Stimulated activated memory B cell treated with anti-CD40 and anti-IgM and Interleukin-4, amounts not matched to agents 10 μg/mL and 1 μg/mL and 100 μg/mL, for 72 hours (primary cell): ENCODE data around the gene RAD52.

ENCODE experiments used
- ATAC-seq: fragments of 150-1000 bp; cut with Tn5 transposase; 2 replicates; pipeline ENCODE4 v1.10.0; 2021
- H3K27ac Mint-ChIP-seq: one replicate; pipeline ENCODE4 v1.8.0; 2022; ENCODE audit warnings: mild to moderate bottlenecking, mixed read lengths
- H3K27me3 Mint-ChIP-seq: one replicate; pipeline ENCODE4 v1.8.0; 2022; ENCODE audit warnings: mixed read lengths
- H3K36me3 Mint-ChIP-seq: one replicate; pipeline ENCODE4 v1.8.0; 2022; ENCODE audit warnings: mixed read lengths
- H3K4me1 Mint-ChIP-seq: one replicate; pipeline ENCODE4 v1.8.0; 2022; ENCODE audit warnings: mixed read lengths
- H3K4me3 Mint-ChIP-seq: one replicate; pipeline ENCODE4 v1.8.0; 2022; ENCODE audit warnings: mild to moderate bottlenecking, moderate library complexity, mixed read lengths
- H3K9me3 Mint-ChIP-seq: one replicate; pipeline ENCODE4 v1.8.0; 2022; ENCODE audit warnings: mixed read lengths

RAD52 gene

DNA sequence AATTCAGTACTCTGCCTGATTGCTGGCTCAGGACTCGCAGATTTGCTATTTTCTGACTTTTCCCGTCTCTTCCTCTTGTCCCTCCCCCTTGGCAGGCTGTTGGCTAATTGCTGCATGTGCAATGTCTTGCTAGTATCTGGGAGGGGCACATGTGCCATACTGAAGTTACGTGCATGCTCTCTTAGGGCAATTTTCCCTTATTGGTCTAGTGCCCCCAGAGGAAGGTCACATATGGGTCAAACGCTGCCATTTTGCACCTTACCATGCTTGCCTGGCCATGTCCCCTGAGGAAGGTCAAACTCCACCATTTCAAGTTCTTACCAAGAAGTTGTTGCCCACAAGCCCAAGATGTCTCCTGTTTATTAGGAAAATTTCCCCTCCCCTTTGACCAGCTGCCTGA, 27.7 kb upstream of the RAD52 start:
- ATAC-seq = no peak
- no peaks in the 10 kb centered on the region for H3K36me3 Mint-ChIP-seq
- no peaks in the 10 kb centered on the region for H3K9me3 Mint-ChIP-seq
- H3K27ac Mint-ChIP-seq = no peak overlapping the region
- H3K4me1 Mint-ChIP-seq = peaks cover 7% of the 10 kb centered on the region
- no peak overlapping the region for H3K4me3 Mint-ChIP-seq
- H3K27me3 Mint-ChIP-seq = no peaks in the 10 kb centered on the region

DNA sequence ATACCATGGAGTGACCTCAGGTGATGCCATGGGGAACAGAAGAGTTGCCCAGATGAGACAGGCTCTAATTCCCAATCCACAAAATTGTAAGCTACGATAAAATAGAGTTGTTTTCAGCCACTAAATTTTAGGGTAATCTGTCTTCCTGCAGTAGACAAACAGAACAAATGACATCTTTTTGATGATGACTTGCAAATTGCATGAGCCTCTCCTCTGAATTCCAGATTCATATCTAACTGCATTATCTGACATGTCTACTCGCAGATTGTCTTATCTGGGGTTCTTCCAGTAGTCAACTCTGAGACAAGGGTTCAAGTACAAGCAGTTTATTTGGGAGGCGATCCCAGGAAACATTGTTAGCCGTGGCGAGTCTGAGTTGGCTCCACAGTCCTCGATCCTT, 27.1 kb upstream of the RAD52 start:
- Mint-ChIP-seq H3K27ac (no peak overlapping the region), H3K4me1 (peaks cover 7% of the 10 kb centered on the region), H3K27me3 (no peaks in the 10 kb centered on the region), H3K9me3 (no peaks in the 10 kb centered on the region), H3K4me3 (no peak overlapping the region), H3K36me3 (no peaks in the 10 kb centered on the region)
- ATAC-seq = no peak

DNA sequence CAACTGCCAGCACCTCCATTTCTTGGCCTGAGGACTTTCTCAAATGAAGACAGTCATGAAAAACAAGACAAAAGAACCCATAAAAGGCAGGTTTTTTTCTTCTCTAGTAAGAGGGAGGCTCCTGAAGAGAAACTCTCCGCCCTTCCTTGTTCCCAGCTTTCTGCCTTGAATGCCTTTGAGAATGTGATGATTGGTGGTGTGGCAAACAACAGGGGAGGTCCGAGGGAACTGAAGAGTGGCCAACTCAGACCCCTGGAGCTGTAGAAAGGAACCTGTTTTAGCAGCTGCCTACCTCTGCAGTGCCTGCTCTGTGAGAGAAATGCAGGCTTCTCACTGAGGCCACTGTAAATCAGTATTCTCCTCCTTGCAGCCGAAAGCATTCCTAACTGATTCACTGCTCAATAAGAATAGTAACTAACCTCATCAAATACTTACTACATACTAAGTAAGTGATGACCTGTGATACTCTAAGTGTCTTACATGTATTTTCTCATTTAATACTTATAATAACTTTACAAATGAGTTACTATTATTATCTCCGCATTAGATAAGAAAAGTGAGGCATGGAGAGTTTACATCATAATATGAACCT, 24.9 kb upstream of the RAD52 start:
- Mint-ChIP-seq H3K27ac (no peak overlapping the region), H3K27me3 (no peaks in the 10 kb centered on the region), H3K4me3 (no peak overlapping the region), H3K36me3 (no peaks in the 10 kb centered on the region), H3K9me3 (no peaks in the 10 kb centered on the region), H3K4me1 (peaks cover 7% of the 10 kb centered on the region)
- ATAC-seq = no peak

DNA sequence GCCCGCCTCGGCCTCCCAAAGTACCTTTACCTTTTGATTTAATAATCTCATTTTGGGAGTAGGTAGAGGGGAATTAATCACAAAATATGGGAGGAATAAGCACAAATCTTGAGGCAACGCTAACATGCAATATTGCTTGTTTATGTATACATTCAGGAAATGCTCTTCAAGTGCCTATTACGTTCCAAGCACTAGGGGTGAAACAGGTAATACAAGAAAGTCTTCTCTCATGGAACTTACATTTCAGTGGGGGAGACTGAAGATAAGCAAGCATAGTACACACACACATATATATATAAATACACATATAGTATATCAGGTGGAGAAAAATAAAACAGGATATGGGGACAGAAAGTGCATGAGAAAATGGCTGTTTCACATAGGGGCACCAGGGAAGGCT, 22.5 kb upstream of the RAD52 start:
- Mint-ChIP-seq H3K27me3 (no peaks in the 10 kb centered on the region), H3K9me3 (no peaks in the 10 kb centered on the region), H3K36me3 (no peaks in the 10 kb centered on the region), H3K4me1 (no peaks in the 10 kb centered on the region), H3K4me3 (no peak overlapping the region), H3K27ac (no peak overlapping the region)
- no peak for ATAC-seq

DNA sequence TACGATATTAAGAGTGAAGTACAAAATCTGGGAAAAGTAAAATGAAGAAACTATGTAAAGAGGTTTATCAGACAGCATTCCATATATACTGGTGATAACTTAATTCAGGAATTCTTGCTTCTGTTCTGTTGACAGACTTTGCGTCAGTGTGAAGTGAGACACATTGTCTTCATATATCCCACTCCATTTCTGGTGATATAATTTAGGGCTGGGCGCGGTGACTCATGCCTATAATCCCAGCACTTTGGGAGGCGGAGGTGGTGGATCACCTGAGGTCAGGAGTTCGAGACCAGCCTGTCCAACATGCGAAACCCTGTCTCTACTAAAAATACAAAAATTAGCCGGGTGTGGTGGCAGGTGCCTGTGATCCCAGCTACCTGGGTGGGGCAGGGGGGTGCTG, 20.3 kb upstream of the RAD52 start:
- H3K4me3 Mint-ChIP-seq = no peak overlapping the region
- no peak overlapping the region for H3K27ac Mint-ChIP-seq
- no peaks in the 10 kb centered on the region for H3K9me3 Mint-ChIP-seq
- ATAC-seq = no peak
- no peaks in the 10 kb centered on the region for H3K27me3 Mint-ChIP-seq
- H3K4me1 Mint-ChIP-seq = no peaks in the 10 kb centered on the region
- no peaks in the 10 kb centered on the region for H3K36me3 Mint-ChIP-seq

DNA sequence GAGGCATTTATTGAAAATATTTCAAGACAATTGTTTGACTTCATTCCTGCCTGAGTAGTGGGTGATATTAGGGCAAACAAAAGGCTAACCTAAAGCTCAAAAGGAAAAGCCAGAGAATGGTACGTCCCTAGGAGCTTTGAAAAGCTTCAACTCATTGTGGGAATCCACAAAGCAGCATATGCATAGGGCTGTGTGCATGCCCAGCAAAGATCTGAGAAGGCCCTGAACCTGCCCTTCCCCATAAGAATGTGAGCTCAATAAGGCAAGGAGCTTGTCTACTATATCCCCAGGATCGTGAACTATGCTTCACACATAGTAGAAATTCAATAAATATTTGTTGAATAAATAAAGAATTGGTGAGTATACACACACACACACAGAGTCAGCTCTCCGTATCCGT, 19.1 kb upstream of the RAD52 start:
- H3K27ac Mint-ChIP-seq = no peak overlapping the region
- H3K36me3 Mint-ChIP-seq = no peaks in the 10 kb centered on the region
- no peak overlapping the region for H3K4me3 Mint-ChIP-seq
- H3K9me3 Mint-ChIP-seq = no peaks in the 10 kb centered on the region
- no peak for ATAC-seq
- H3K27me3 Mint-ChIP-seq = no peaks in the 10 kb centered on the region
- H3K4me1 Mint-ChIP-seq = no peaks in the 10 kb centered on the region

DNA sequence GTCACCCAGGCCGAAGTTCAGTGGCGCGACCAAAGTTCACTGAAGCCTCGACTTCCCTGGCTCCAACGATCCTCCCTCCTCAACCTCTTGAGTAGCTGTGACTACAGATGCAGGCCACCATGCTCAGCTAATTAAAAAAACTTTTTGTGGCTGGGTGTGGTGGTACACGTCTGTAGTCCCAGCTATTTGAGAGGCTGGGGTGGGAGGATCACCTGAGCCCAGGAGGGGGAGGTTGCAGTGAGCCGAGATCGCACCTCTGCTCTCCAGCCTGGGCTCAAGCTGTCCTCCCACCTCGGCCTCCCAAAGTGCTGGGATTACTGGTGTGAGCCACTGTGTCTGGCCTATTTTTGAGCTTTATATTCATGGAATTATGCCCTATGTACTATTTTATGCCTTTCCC, 18.1 kb upstream of the RAD52 start:
- no peak for ATAC-seq
- Mint-ChIP-seq H3K27me3 (no peaks in the 10 kb centered on the region), H3K4me3 (no peak overlapping the region), H3K4me1 (no peaks in the 10 kb centered on the region), H3K9me3 (no peaks in the 10 kb centered on the region), H3K27ac (no peak overlapping the region), H3K36me3 (no peaks in the 10 kb centered on the region)

DNA sequence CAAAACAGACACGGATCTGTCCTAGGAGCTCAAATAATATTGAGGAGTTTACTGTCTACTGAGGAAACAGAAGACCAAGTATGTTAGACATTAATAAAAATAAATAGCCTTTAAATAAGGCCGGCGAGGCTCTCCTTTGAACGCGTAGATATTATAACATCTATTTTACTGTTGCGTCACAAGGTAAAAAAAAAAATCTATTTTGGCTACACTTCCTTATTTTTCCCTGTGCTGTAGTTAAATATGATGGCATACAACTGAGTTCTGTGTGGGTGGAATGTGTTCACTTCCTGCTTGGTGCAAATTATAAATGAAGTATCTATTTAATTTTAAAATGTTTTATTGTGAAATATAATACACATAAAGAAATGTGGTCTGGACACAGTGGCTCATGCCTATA, 17.2 kb upstream of the RAD52 start:
- H3K4me1 Mint-ChIP-seq = no peaks in the 10 kb centered on the region
- H3K27me3 Mint-ChIP-seq = no peaks in the 10 kb centered on the region
- H3K9me3 Mint-ChIP-seq = no peaks in the 10 kb centered on the region
- no peak overlapping the region for H3K27ac Mint-ChIP-seq
- H3K36me3 Mint-ChIP-seq = no peaks in the 10 kb centered on the region
- ATAC-seq = no peak
- no peak overlapping the region for H3K4me3 Mint-ChIP-seq

DNA sequence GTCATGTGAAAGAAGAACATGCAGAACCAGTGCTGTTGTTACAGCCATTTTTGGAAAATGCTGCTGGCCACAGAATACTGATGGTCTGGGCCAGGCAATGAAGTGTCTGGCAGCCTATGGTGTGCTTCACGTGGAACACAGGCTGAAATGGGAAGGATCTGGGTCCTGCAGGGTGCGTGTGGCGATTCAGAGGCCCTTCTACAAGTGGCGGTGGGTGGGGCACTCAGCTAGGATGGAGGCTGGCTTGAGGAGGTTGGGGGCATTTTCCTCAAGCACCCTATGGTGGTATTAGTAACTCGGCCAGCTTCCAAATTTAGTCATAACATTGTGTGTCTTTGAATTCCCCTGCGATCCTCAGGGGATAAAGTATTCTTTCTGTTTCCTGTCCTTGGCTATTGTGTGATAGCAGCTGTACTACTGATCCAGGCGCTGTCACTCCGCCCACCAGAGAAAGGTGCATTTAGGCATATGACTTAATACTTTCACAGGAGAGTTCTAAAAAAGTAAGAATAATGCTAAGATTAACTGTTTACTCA, 9.2 kb upstream of the RAD52 start:
- H3K27ac Mint-ChIP-seq = peak overlapping the region; percentile 62
- H3K36me3 Mint-ChIP-seq = no peaks in the 10 kb centered on the region
- peak overlapping the region; percentile 14 for H3K4me3 Mint-ChIP-seq
- H3K9me3 Mint-ChIP-seq = no peaks in the 10 kb centered on the region
- no peaks in the 10 kb centered on the region for H3K27me3 Mint-ChIP-seq
- peaks cover 18% of the 10 kb centered on the region for H3K4me1 Mint-ChIP-seq
- peak; percentile 80 for ATAC-seq

DNA sequence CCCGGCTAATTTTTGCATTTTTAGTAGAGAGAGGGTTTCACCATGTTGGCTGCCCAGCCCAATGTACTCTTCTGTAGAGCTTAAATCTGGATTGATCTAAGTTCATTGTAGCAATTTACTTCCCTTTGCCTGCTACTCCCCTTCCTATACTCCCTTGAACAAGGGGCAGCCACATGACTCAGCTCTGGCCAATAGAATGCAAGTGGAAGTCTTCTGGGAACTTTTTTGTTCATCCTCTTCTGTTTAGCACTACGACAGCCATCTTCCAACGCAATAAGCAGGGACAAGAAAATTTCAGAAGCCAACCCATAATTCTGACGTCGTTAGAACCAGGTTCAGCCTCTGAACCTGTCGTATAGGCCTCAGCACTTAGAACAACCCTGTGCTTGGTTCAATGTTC, 6.4 kb upstream of the RAD52 start:
- Mint-ChIP-seq H3K36me3 (no peaks in the 10 kb centered on the region), H3K4me1 (peaks cover 18% of the 10 kb centered on the region), H3K27ac (no peak overlapping the region), H3K9me3 (no peaks in the 10 kb centered on the region), H3K27me3 (no peaks in the 10 kb centered on the region), H3K4me3 (no peak overlapping the region)
- no peak for ATAC-seq

DNA sequence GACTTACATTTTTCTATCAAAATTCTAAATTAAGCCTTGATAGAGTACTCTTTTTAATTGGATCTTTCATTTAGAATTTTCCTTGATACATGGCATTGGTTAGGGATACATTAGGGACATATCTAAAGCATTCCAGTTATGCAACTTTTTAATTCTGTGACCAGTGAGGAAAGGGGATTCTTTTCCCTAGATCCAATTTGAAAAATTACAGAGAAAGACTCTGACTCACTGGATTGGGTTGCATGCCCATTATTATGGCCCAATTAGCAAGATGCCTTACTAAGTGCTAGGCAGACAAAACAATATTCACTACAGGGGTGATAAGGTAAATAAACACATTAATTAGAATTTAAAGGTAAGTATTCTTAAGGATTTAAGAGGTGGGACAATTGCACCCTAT, 5.2 kb upstream of the RAD52 start:
- no peaks in the 10 kb centered on the region for H3K27me3 Mint-ChIP-seq
- no peaks in the 10 kb centered on the region for H3K9me3 Mint-ChIP-seq
- H3K27ac Mint-ChIP-seq = no peak overlapping the region
- peaks cover 17% of the 10 kb centered on the region for H3K4me1 Mint-ChIP-seq
- H3K4me3 Mint-ChIP-seq = no peak overlapping the region
- H3K36me3 Mint-ChIP-seq = no peaks in the 10 kb centered on the region
- no peak for ATAC-seq

DNA sequence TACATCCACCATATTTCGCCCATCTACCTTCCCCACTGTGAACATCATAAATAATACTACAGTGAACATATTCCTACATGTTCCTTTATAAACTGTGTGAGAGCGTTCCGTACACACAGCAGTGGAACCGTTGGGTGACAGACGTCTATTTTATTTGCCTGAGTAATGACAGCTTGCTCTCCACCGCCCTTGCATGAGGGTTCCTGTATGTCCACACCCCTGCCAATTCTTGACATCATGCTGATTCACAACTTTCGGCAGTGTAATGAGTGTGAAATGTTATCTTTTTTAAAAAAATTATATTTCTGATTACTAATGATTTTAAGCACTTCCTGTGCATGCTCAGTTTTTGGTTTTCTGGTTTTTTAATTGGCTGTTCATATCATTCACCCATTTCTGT, 4.3 kb upstream of the RAD52 start:
- ATAC-seq = no peak
- H3K4me3 Mint-ChIP-seq = no peak overlapping the region
- no peaks in the 10 kb centered on the region for H3K36me3 Mint-ChIP-seq
- H3K9me3 Mint-ChIP-seq = no peaks in the 10 kb centered on the region
- H3K27ac Mint-ChIP-seq = no peak overlapping the region
- no peaks in the 10 kb centered on the region for H3K27me3 Mint-ChIP-seq
- peaks cover 11% of the 10 kb centered on the region for H3K4me1 Mint-ChIP-seq

DNA sequence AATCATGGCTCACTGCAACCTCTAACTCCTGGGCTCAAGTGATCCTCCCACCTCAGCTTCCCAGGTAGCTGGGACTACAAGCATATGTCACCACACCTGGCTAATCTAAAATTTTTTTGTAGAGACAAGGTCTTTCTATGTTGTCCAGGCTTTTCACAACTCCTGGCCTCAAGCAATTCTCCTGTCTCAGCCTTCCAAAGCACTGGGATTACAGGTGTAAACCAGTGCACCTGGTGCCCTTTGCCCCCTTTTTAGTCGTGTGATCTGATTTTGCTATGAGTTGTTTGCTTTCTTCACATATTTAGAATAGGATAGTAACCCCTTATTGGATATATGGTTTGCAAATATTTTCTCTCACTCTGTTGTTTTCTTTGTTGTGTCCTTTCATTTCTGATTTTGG, 1.7 kb upstream of the RAD52 start:
- H3K9me3 Mint-ChIP-seq = no peaks in the 10 kb centered on the region
- H3K4me1 Mint-ChIP-seq = peaks cover 21% of the 10 kb centered on the region
- H3K4me3 Mint-ChIP-seq = peak overlapping the region; percentile 2
- ATAC-seq = no peak
- H3K27ac Mint-ChIP-seq = peak overlapping the region; percentile 89
- peaks cover 4% of the 10 kb centered on the region for H3K36me3 Mint-ChIP-seq
- no peaks in the 10 kb centered on the region for H3K27me3 Mint-ChIP-seq

DNA sequence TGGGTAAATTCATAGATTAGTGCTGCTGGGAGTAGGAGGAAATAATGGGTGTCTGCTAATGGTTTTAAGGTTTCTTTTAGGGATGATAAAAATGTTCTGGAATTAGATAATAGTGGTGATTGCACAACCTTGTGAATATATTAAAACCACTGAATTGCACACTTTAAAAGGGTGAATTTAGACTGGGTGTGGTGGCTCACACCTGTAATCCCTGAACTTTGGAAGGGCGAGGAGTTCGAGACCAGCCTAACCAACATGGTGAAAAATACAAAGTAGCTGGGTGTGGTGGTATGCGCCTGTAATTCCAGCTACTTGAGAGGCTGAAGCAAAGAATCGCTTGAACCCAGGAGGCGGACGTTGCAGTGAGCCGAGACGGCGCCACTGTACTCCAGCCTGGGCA, 1.3 kb downstream of the RAD52 start:
- H3K4me3 Mint-ChIP-seq = peak overlapping the region; percentile 85
- H3K27me3 Mint-ChIP-seq = no peaks in the 10 kb centered on the region
- H3K36me3 Mint-ChIP-seq = peaks cover 18% of the 10 kb centered on the region
- H3K4me1 Mint-ChIP-seq = peaks cover 35% of the 10 kb centered on the region
- no peak for ATAC-seq
- H3K27ac Mint-ChIP-seq = peak overlapping the region; percentile 89
- H3K9me3 Mint-ChIP-seq = no peaks in the 10 kb centered on the region

DNA sequence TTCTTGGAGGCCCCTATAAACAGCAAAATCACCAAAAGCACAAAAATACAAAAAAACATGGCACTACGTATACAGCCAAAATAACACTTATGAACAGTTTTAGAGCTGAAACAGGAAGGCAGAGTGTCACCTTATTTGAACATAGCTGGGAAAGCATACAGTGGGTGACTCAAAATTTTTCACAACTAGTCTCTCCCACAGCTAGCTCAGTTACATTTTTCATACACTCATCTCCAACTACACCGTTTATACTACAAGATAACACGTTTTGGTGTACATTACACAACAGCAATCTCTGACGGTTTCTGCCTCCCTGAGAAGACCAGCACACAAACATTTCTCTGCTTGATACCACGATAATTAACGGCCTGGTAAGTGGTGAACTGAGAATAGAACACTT, 2.9 kb downstream of the RAD52 start:
- peaks cover 35% of the 10 kb centered on the region for H3K4me1 Mint-ChIP-seq
- H3K36me3 Mint-ChIP-seq = peaks cover 32% of the 10 kb centered on the region
- ATAC-seq = no peak
- no peaks in the 10 kb centered on the region for H3K9me3 Mint-ChIP-seq
- no peak overlapping the region for H3K4me3 Mint-ChIP-seq
- H3K27me3 Mint-ChIP-seq = no peaks in the 10 kb centered on the region
- peak overlapping the region; percentile 63 for H3K27ac Mint-ChIP-seq

DNA sequence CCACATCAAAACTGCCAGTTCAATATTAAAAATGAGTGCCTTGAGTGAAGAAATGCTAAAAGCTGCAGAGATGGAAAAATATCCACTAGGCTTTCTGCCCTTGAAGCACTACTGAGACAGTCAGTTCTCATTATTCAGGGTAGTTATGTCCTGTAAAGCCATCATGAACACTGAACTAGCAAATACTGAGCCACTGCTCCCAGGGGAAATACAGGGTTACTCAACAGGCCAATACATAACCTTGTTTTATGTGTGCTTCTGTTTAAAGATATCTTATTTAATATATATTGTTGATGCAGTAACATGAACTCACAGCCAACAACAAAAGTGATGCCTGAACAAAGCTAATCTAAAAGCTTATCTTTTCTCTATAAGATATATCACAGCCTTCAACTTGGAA, 3.3 kb downstream of the RAD52 start:
- no peak overlapping the region for H3K4me3 Mint-ChIP-seq

DNA sequence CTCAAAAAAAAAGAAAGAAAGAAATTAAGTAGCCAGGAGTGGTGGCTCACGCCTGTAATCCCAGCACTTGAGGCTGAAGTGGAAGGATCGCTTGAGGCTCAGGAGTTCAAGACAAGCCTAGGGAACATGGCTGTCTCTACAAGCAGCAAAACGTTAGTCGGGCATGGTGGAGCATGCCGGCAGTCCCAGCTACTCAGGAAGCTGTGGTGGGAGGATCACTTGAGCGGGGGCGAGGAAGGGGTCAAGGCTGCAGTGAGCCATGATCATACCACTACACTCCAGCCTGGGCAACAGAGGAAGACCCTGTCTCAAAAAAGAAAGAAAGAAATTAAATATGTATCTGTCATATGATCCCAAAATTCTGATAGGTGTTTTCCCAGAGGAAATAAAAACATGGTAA, 5.3 kb downstream of the RAD52 start:
- peaks cover 50% of the 10 kb centered on the region for H3K36me3 Mint-ChIP-seq
- peaks cover 40% of the 10 kb centered on the region for H3K4me1 Mint-ChIP-seq
- H3K27me3 Mint-ChIP-seq = no peaks in the 10 kb centered on the region
- no peak for ATAC-seq
- no peaks in the 10 kb centered on the region for H3K9me3 Mint-ChIP-seq
- no peak overlapping the region for H3K4me3 Mint-ChIP-seq
- H3K27ac Mint-ChIP-seq = peak overlapping the region; percentile 28

More for the DNA sequence above, 3.3 kb downstream of the RAD52 start:
- no peak for ATAC-seq
- H3K36me3 Mint-ChIP-seq = peaks cover 32% of the 10 kb centered on the region
- no peaks in the 10 kb centered on the region for H3K9me3 Mint-ChIP-seq
- H3K27me3 Mint-ChIP-seq = no peaks in the 10 kb centered on the region
- H3K4me1 Mint-ChIP-seq = peaks cover 35% of the 10 kb centered on the region
- H3K27ac Mint-ChIP-seq = peak overlapping the region; percentile 63
